Thymus (tissue), 11 donors: ENCODE data around the gene NEO1. TPM values are rescaled to one million over a fixed set of nuclear protein-coding genes. Genes with fewer than 3 reads are reported as not detected.

Experiments
- DNase-seq, 9 donors: peaks; one replicate each; pipeline ENCODE4 v3.0.0-alpha.2; 2013; ENCODE audit warnings: low spot score in 9 of 9, low read depth in 6 of 9, missing footprints in 1 of 9
- H3K27ac ChIP-seq, 2 donors: one replicate each; pipeline ENCODE4 v1.5.1; 2013; ENCODE audit warnings: control low read depth in 1 of 2, low read depth in 1 of 2, low read length in 1 of 2, mild to moderate bottlenecking in 1 of 2, moderate library complexity in 1 of 2
- H3K27me3 ChIP-seq, 2 donors: one replicate each; pipeline ENCODE4 v1.5.1; 2013; ENCODE audit warnings: low read length in 1 of 2; ENCODE audit not compliant: control insufficient read depth in 2 of 2, insufficient read depth in 1 of 2
- H3K36me3 ChIP-seq, 2 donors: one replicate each; pipeline ENCODE4 v1.5.1; 2013; ENCODE audit warnings: low read length in 1 of 2, mild to moderate bottlenecking in 1 of 2, moderate library complexity in 1 of 2; ENCODE audit not compliant: control insufficient read depth in 2 of 2, insufficient read depth in 2 of 2
- H3K4me1 ChIP-seq, 2 donors: one replicate each; pipeline ENCODE4 v1.5.1; 2013; ENCODE audit warnings: low read length in 2 of 2; ENCODE audit not compliant: control insufficient read depth in 2 of 2, insufficient read depth in 2 of 2
- H3K4me3 ChIP-seq, 2 donors: one replicate each; pipeline ENCODE4 v1.5.1; 2013; ENCODE audit warnings: low read length in 2 of 2, control low read depth in 1 of 2, mild to moderate bottlenecking in 1 of 2
- H3K9me3 ChIP-seq, 2 donors: one replicate each; pipeline ENCODE4 v1.5.1; 2013; ENCODE audit warnings: low read length in 1 of 2, mild to moderate bottlenecking in 1 of 2; ENCODE audit not compliant: control insufficient read depth in 2 of 2, insufficient read depth in 1 of 2
- WGBS: extraction: QIAGEN DNeasy Blood & Tissue Kit; methylation state at CpG from one replicate; pipeline ENCODE4 v1.1.7; 2013; 5-methylcytosine and 5-hydroxymethylcytosine counted together
- polyA plus RNA-seq: library from polyadenylated mRNA; stranded (reverse); fragments of 200-250 nt; gene quantifications from one replicate; pipeline ENCODE4 v1.2.3, GENCODE V29; 2013
- total RNA-seq: library from RNA; stranded (reverse); fragments of 120-200 nt; gene quantifications from one replicate; pipeline ENCODE4 v1.2.4, GENCODE V29; 2013
- donor health status: healthy.

NEO1 gene
- total and polyA plus RNA-seq, 2 donors, result 4.4 to 6.1 TPM

- no peak overlapping the region for H3K4me3 ChIP-seq
- no peaks in the 10 kb centered on the region for H3K27me3 ChIP-seq
- H3K4me1 ChIP-seq, result no peaks in the 10 kb centered on the region
- no peak for DNase-seq
- H3K27ac ChIP-seq, result no peak overlapping the region
- WGBS, result 83% methylated on average over 6 of the region's 6 CpGs
- H3K36me3 ChIP-seq, result no peaks in the 10 kb centered on the region
- H3K9me3 ChIP-seq, result no peaks in the 10 kb centered on the region
These were observed 175.3 kb downstream of the NEO1 start for GRCh38 chr15:73227433-73228056.

- H3K27me3 ChIP-seq, result no peaks in the 10 kb centered on the region
- no peaks in the 10 kb centered on the region for H3K4me1 ChIP-seq
- no peak overlapping the region for H3K4me3 ChIP-seq
- H3K36me3 ChIP-seq, result no peaks in the 10 kb centered on the region
- WGBS, result 97% methylated on average over 1 of the region's 1 CpG
- DNase-seq, result no peak
- no peaks in the 10 kb centered on the region for H3K9me3 ChIP-seq
- H3K27ac ChIP-seq, result no peak overlapping the region
These were observed 175.9 kb downstream of the NEO1 start for GRCh38 chr15:73228128-73228646.

- no peak overlapping the region for H3K27ac ChIP-seq
- H3K4me3 ChIP-seq, result no peak overlapping the region
- WGBS, result 94% methylated on average over 2 of the region's 2 CpGs
- H3K36me3 ChIP-seq, result no peaks in the 10 kb centered on the region
- no peaks in the 10 kb centered on the region for H3K9me3 ChIP-seq
- no peaks in the 10 kb centered on the region for H3K27me3 ChIP-seq
- H3K4me1 ChIP-seq, result no peaks in the 10 kb centered on the region
- DNase-seq, result no peak
These were observed 179.6 kb downstream of the NEO1 start for GRCh38 chr15:73231661-73232419.

GRCh38 chr15:73232776-73233175 is 180.5 kb downstream of the NEO1 start:
- Histone ChIP-seq H3K27ac (no peak overlapping the region), H3K27me3 (no peaks in the 10 kb centered on the region), H3K4me1 (no peaks in the 10 kb centered on the region), H3K36me3 (no peaks in the 10 kb centered on the region), H3K9me3 (no peaks in the 10 kb centered on the region), H3K4me3 (no peak overlapping the region)
- no peak for DNase-seq
- 99% methylated on average over 2 of the region's 2 CpGs for WGBS

GRCh38 chr15:73233623-73234022 is 181.4 kb downstream of the NEO1 start:
- Histone ChIP-seq H3K4me3 (no peak overlapping the region), H3K36me3 (no peaks in the 10 kb centered on the region), H3K4me1 (no peaks in the 10 kb centered on the region), H3K27me3 (no peaks in the 10 kb centered on the region), H3K9me3 (no peaks in the 10 kb centered on the region), H3K27ac (no peak overlapping the region)
- no peak for DNase-seq
- WGBS, result 88% methylated on average over 5 of the region's 5 CpGs

- H3K27me3 ChIP-seq, result no peaks in the 10 kb centered on the region
- WGBS, result 71% methylated on average over 3 of the region's 3 CpGs
- H3K4me1 ChIP-seq, result no peaks in the 10 kb centered on the region
- no peak overlapping the region for H3K4me3 ChIP-seq
- H3K9me3 ChIP-seq, result no peaks in the 10 kb centered on the region
- H3K36me3 ChIP-seq, result no peaks in the 10 kb centered on the region
- H3K27ac ChIP-seq, result no peak overlapping the region
- DNase-seq, result no peak
These were observed 185.6 kb downstream of the NEO1 start for GRCh38 chr15:73237910-73238309.

- no peak overlapping the region for H3K27ac ChIP-seq
- no peak overlapping the region for H3K4me3 ChIP-seq
- no peaks in the 10 kb centered on the region for H3K36me3 ChIP-seq
- 91% methylated on average over 10 of the region's 10 CpGs for WGBS
- H3K9me3 ChIP-seq, result no peaks in the 10 kb centered on the region
- no peaks in the 10 kb centered on the region for H3K4me1 ChIP-seq
- H3K27me3 ChIP-seq, result no peaks in the 10 kb centered on the region
- no peak for DNase-seq
These were observed 187.4 kb downstream of the NEO1 start for GRCh38 chr15:73239564-73240215.

- no peaks in the 10 kb centered on the region for H3K4me1 ChIP-seq
- H3K36me3 ChIP-seq, result no peaks in the 10 kb centered on the region
- no peaks in the 10 kb centered on the region for H3K27me3 ChIP-seq
- H3K27ac ChIP-seq, result no peak overlapping the region
- H3K9me3 ChIP-seq, result no peaks in the 10 kb centered on the region
- DNase-seq, result peak; percentile 11 to 78 (median 54)
- WGBS, result 47% methylated on average over 4 of the region's 4 CpGs
- no peak overlapping the region for H3K4me3 ChIP-seq
These were observed 188.7 kb downstream of the NEO1 start for GRCh38 chr15:73240866-73241499.

GRCh38 chr15:73244333-73244732 is 192.1 kb downstream of the NEO1 start:
- H3K9me3 ChIP-seq, result no peaks in the 10 kb centered on the region
- H3K27me3 ChIP-seq, result no peaks in the 10 kb centered on the region
- H3K4me1 ChIP-seq, result no peaks in the 10 kb centered on the region
- DNase-seq, result peak in 3 of 9 donors; percentile 2 to 11 (median 8)
- 77% methylated on average over 6 of the region's 6 CpGs for WGBS
- no peak overlapping the region for H3K4me3 ChIP-seq
- H3K36me3 ChIP-seq, result no peaks in the 10 kb centered on the region
- no peak overlapping the region for H3K27ac ChIP-seq
